Fibroblast of the aortic adventitia (primary cell): Measurements from ENCODE around the gene FLAD1. TPM values are rescaled to one million over a fixed set of nuclear protein-coding genes. Genes with fewer than 3 reads are reported as not detected.

ENCODE experiments used
- DNase-seq: peaks from one replicate; pipeline ENCODE4 v3.0.0-alpha.2; 2010; ENCODE audit warnings: low read depth
- H3K4me3 ChIP-seq: 2 replicates; pipeline ENCODE4 v1.5.1; 2011; ENCODE audit warnings: low read depth, mild to moderate bottlenecking, control low read depth, low read length, moderate library complexity
- total RNA-seq: library from RNA; depleted of rRNA; stranded (reverse); fragments of >200 nt; gene quantifications from 2 replicates; pipeline ENCODE4 v1.2.3, GENCODE V29; 2012; ENCODE audit warnings: low replicate concordance
- TF ChIP-seq, protein P1 (sequence below): IDR thresholded peaks from 2 replicates; pipeline ENCODE4 v1.5.1; 2011; ENCODE audit warnings: mild to moderate bottlenecking, low read length, control low read depth, inconsistent platforms; ENCODE audit not compliant: insufficient read depth

FLAD1 gene
- total RNA-seq, 1 donor: 17.7 TPM

DNA sequence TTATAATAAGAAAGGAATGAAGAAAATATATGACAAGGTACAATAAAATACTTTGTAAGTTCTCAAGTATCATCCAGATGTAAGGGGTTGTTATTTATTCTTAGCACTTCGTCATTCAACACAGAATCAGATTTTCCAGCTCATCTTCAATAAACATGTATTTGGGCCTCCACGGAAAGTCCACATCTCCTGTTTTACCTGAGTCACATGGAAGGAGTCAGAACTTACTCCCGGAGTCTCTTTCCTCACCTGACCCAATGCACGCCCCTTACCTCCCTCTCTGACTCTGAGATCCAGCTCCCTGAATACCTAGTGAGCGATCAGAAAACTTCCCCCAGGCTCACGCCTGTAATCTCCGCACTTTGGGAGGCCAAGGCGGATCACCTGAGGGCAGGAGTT, 45.2 kb upstream of the FLAD1 start:
- no peak for DNase-seq
- H3K4me3 ChIP-seq: peak overlapping the region; percentile 79
- TF ChIP-seq, protein P1, sequence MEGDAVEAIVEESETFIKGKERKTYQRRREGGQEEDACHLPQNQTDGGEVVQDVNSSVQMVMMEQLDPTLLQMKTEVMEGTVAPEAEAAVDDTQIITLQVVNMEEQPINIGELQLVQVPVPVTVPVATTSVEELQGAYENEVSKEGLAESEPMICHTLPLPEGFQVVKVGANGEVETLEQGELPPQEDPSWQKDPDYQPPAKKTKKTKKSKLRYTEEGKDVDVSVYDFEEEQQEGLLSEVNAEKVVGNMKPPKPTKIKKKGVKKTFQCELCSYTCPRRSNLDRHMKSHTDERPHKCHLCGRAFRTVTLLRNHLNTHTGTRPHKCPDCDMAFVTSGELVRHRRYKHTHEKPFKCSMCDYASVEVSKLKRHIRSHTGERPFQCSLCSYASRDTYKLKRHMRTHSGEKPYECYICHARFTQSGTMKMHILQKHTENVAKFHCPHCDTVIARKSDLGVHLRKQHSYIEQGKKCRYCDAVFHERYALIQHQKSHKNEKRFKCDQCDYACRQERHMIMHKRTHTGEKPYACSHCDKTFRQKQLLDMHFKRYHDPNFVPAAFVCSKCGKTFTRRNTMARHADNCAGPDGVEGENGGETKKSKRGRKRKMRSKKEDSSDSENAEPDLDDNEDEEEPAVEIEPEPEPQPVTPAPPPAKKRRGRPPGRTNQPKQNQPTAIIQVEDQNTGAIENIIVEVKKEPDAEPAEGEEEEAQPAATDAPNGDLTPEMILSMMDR: no peak

DNA sequence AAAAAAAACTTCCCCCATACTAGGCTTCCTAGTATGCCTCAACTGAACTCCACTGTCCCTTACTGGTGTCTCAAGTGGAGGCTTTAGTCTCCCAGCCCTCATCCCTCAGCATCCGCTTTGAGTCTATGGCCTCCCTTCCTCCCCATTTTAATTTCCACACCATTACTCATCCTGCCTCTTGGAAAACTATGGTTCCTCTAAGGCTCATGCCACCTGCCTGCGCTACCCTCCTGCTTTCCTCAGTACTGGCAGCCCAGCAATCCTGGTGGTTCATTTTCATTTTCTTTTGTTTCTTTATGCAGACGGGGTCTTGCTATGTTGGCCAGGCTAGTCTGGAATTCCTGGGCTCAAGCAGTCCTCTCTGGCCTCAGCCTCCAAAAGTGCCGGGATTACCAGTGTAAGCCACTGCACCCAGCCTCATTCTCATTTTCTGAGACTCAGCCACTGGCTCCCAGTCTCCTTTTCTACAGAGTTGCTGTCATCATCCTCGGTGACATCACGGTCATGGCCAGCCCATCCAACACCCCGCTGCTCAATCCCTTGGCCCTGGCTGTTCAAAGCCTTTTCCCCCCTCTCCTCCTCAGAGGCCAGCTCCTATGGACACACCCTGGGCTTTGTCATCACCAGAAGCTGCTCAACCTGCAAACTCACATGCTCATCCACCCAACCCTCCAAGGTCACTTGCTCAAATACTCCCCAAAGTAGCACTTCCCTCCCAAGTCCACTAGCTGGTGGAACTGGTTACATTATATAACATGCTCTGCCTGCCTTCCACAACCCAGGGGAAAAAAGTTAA, 44.3 kb upstream of the FLAD1 start:
- no peak for DNase-seq
- TF ChIP-seq, protein P1: no peak
- no peak overlapping the region for H3K4me3 ChIP-seq

DNA sequence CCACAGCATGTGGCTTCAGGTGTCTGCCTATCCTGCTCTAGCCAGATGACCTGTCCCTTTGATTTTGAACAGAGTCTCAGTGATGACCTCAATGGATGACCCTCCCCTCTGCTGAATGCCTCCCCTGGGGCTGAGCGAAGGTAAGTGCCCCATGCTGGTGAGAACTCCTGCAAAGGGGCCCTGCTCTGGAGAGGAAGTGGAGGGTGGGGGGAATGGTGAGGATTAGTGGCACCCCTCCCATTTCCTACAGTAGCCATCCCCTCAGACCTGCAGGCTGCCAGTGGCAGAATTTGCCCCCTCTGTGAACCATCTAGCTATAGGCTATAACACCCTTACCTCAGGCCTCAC, 43.0 kb upstream of the FLAD1 start:
- TF ChIP-seq, protein P1: no peak
- H3K4me3 ChIP-seq: no peak overlapping the region
- no peak for DNase-seq

DNA sequence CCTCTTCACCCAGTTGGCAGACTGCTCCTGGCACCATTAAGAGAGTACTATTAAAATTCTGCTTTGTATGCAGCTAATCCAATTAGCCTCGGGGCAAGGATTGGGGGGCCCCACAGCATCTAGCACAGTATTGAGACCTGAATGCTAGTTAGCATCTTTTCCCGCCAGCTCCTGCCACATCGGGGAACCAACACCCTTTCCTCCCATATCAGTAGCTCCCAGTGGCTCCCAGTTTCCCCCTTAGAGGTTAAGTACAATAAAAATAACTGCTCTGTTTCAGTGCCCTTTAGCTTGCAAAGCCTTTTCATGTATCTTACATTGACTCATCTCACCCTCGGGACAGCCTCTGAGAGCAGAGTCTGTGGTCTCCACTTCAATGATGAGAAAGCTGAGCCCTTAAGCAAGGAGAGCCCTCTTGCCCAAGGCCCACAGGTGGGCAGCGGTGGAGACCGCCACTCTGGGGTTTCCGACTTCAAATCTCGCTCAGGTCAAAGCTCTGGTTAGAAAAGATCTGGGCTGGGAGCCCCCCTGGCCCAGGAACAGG, 42.4 kb upstream of the FLAD1 start:
- H3K4me3 ChIP-seq: no peak overlapping the region
- no peak for DNase-seq
- TF ChIP-seq, protein P1: no peak

DNA sequence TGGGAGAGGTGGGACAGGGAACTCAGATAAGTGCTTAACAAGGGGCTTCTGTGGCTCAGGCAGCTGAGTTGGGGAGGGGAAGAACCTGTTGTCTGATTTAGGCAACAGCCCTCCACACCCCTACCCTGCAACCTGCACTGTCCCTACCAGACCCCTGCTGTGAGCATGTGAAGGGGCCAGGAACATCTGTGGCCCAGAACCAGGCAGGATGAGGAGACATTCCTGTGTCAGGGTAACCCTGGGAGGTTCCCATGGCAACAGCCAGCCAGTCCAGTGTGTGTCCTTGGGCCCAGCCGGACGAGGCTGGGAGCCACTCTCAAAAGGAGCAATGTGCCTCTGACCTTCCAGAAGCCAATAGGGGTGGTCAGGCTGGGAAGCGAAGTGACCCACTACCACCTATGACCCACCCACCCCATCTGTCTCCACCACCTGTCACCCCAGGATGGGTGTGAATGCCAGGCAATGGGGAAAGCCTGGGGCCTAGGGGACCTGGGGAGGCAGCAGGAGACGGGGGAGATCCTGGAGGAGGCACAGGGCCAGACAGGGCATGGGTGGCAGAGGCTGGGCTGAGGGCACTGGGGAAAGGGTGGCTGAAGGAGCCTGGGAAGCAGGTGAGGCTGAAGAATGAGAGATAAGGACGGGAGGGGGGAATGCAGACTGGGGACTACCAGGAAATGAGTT, 41.7 kb upstream of the FLAD1 start:
- no peak overlapping the region for H3K4me3 ChIP-seq
- DNase-seq: no peak
- TF ChIP-seq, protein P1: no peak

DNA sequence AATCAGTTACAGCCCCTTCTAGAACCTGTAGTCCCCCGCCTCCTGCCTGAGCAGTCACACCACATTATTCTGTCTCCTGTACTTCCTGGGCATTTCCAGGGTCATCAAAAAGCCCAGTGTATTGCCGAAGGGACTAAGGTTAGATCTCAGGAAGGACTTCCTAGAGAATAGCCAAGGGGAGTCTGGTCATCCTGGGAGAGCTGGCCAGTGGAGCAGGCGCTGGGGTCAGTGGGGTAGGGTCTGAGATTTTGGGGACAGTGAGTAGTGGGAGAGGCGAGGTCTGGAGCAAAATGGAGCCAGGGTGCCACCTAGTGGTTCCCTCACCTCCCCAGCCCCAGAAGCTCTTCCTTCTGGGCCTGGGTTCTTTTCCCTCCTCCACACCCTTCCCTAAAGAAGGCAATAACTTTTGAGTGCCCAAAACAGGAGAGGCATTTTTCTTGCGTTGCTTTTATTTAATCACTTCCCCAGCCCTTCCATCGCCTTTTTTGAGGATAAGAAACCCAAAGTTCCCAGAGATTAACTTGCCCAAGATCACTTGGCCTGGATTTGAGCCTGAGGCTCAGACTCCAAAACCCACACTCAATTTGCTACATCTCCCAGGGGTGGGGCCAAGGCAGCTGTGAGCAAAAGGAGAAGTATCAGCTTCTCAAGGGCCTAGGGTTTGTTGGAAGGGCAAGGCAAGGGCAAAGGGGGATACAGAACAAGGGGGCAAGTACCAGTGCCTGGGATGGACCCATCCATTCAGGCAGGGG, 39.3 kb upstream of the FLAD1 start:
- peak; percentile 30 for DNase-seq
- TF ChIP-seq, protein P1: peak; percentile 79
- no peak overlapping the region for H3K4me3 ChIP-seq
